ENCODE results near the gene CNNM1.

CNNM1 gene

DNA sequence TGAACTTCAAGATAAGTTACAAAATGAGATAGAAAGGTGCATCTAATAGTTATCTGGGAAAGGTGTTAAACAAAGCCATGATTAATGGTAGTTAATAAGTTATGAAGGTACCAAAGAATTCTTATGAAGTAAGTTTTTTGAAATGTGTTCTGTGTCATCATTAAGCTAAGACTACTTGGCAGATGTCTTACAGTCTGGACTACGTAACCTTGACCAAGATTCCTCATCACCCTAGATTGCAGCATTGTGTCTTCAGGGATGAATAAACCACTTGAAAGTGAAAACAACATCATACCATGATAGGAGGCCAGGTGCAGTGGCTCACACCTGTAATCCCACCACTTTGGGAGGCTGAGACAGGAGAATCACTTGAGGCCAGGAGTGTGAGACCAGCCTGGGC, 53.0 kb downstream of the CNNM1 start:
- TF ChIP-seq TAF1 (IDR thresholded peaks at IDR 0.05; ENCODE audit: borderline replicate concordance, insufficient read depth, low read length) (no peak), POLR2AphosphoS5 (IDR thresholded peaks at IDR 0.05; ENCODE audit: low read depth, low read length) (no peak), SIN3A (IDR thresholded peaks at IDR 0.05; ENCODE audit: borderline replicate concordance, insufficient read depth, low read length) (no peak), FOXP2 (optimal IDR thresholded peaks at IDR 0.05; ENCODE audit: borderline replicate concordance, extremely low read depth, extremely low read length, insufficient read depth) (no peak)
- TF ChIP-seq, protein P1, sequence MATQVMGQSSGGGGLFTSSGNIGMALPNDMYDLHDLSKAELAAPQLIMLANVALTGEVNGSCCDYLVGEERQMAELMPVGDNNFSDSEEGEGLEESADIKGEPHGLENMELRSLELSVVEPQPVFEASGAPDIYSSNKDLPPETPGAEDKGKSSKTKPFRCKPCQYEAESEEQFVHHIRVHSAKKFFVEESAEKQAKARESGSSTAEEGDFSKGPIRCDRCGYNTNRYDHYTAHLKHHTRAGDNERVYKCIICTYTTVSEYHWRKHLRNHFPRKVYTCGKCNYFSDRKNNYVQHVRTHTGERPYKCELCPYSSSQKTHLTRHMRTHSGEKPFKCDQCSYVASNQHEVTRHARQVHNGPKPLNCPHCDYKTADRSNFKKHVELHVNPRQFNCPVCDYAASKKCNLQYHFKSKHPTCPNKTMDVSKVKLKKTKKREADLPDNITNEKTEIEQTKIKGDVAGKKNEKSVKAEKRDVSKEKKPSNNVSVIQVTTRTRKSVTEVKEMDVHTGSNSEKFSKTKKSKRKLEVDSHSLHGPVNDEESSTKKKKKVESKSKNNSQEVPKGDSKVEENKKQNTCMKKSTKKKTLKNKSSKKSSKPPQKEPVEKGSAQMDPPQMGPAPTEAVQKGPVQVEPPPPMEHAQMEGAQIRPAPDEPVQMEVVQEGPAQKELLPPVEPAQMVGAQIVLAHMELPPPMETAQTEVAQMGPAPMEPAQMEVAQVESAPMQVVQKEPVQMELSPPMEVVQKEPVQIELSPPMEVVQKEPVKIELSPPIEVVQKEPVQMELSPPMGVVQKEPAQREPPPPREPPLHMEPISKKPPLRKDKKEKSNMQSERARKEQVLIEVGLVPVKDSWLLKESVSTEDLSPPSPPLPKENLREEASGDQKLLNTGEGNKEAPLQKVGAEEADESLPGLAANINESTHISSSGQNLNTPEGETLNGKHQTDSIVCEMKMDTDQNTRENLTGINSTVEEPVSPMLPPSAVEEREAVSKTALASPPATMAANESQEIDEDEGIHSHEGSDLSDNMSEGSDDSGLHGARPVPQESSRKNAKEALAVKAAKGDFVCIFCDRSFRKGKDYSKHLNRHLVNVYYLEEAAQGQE (IDR thresholded peaks at IDR 0.05; ENCODE audit: insufficient read depth in 1 of 2, low read depth in 2 of 2, low read length in 2 of 2): no peak

DNA sequence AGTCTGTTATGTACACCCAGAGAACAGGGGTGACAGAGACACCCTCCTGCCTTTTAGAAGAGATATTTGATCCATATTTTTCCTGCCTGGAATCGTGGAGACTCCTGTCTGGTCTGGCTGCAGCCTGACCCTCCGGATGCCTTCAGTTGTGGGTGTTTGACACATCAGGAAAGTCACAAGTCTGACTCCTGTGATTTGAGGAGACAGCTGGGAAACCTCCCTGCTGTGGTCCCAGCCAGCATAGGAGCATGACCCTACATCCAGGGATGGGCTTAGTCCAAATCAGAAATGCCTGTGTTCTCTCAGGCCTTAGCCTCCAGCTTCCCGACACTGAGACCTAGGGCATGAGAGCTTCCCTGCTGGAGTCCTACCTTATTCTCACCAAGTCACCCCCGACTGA, 57.9 kb downstream of the CNNM1 start:
- no peak for TF ChIP-seq POLR2AphosphoS5 (IDR thresholded peaks at IDR 0.05; ENCODE audit: low read depth, low read length)
- TF ChIP-seq FOXP2 (optimal IDR thresholded peaks at IDR 0.05; ENCODE audit: borderline replicate concordance, extremely low read depth, extremely low read length, insufficient read depth): no peak
- TF ChIP-seq TAF1 (IDR thresholded peaks at IDR 0.05; ENCODE audit: borderline replicate concordance, insufficient read depth, low read length): no peak
- no peak for TF ChIP-seq SIN3A (IDR thresholded peaks at IDR 0.05; ENCODE audit: borderline replicate concordance, insufficient read depth, low read length)
- TF ChIP-seq, protein P1 (IDR thresholded peaks at IDR 0.05; ENCODE audit: insufficient read depth in 1 of 2, low read depth in 2 of 2, low read length in 2 of 2): no peak

DNA sequence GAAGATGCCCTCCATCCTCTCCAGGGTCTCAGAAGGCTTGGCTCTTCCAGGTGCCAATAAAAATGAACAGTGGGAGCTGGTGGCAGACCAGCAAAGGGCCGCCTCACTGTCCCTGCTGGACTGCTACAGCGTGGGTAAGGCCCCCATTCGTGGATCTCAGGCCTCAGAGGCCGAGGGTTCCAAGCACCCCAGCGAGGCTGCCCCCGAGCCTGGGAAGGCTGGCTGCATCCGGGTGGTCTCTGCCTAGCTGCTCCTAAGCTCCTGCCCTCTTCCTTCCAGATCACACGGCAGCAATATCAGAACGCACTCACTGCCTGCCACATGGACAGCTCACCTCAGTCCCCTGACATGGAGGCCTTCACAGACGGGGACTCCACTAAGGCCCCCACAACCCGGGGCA, 58.4 kb downstream of the CNNM1 start:
- TF ChIP-seq POLR2AphosphoS5 (IDR thresholded peaks at IDR 0.05; ENCODE audit: low read depth, low read length) (no peak), SIN3A (IDR thresholded peaks at IDR 0.05; ENCODE audit: borderline replicate concordance, insufficient read depth, low read length) (no peak), TAF1 (IDR thresholded peaks at IDR 0.05; ENCODE audit: borderline replicate concordance, insufficient read depth, low read length) (no peak), FOXP2 (optimal IDR thresholded peaks at IDR 0.05; ENCODE audit: borderline replicate concordance, extremely low read depth, extremely low read length, insufficient read depth) (no peak)
- TF ChIP-seq, protein P1 (IDR thresholded peaks at IDR 0.05; ENCODE audit: insufficient read depth in 1 of 2, low read depth in 2 of 2, low read length in 2 of 2): no peak

DNA sequence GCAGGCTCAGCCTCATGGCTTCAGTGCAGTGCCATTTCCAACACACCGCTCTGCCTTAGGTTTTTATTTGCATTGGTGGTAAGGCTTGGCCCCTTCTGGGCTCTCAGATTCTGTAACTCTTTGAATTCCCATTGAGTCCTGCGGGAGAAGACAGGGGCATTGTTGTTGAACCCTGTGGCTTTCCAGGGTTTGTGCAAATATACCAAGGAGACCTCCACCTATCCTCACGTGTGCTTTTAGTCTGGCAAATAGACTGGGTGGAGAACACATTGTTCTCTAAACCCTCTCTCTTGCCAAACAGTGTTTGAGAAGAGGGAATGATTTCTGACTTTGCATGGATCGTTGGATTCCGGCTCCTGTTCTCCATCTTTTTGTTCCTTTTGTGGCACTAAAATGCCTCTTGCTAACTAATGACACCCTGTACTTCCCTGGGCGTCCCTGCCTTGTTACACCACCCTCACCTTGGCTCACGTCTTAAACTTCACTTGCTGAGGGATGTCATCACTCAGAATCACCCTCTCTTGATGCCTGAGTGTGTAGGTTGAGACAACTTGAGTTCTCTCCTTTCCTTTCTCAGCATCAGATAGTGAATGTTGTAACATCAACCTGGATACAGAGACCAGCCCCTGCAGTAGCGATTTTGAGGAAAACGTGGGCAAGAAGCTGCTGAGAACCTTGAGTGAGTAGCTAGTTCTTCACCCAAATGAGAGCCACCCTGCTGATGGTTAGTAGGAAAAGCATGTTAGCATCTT, 60.7 kb downstream of the CNNM1 start:
- TF ChIP-seq TAF1 (IDR thresholded peaks at IDR 0.05; ENCODE audit: borderline replicate concordance, insufficient read depth, low read length) (no peak), POLR2AphosphoS5 (IDR thresholded peaks at IDR 0.05; ENCODE audit: low read depth, low read length) (no peak), SIN3A (IDR thresholded peaks at IDR 0.05; ENCODE audit: borderline replicate concordance, insufficient read depth, low read length) (no peak), FOXP2 (optimal IDR thresholded peaks at IDR 0.05; ENCODE audit: borderline replicate concordance, extremely low read depth, extremely low read length, insufficient read depth) (no peak)
- TF ChIP-seq, protein P1 (IDR thresholded peaks at IDR 0.05; ENCODE audit: insufficient read depth in 1 of 2, low read depth in 2 of 2, low read length in 2 of 2): no peak

Measured in PFSK-1 (cell line).